ENCODE data around the gene FAM89A. TPM values are rescaled to one million over a fixed set of nuclear protein-coding genes. Genes with fewer than 3 reads are reported as not detected.
A peak's percentile ranks its signal among the peaks of the same experiment; 100 is the strongest.

Gene FAM89A
- total RNA-seq, 1 donor from 2014 or later = 7.3 TPM

- intact Hi-C loops (cut with DNase I) = no loop called here
These were observed 61.3 kb downstream of the FAM89A start, which contains the start of the genes ARV1 and TTC13 for GRCh38 chr1:230978491-230979388. ARV1 (plus strand) TSS chr1:230979094; CDS start chr1:230979106, 12 bp downstream. TTC13 (minus strand) TSS chr1:230978861; CDS start chr1:230978830, 31 bp downstream.

GRCh38 chr1:230977761-230978490, 62.1 kb downstream of the FAM89A start:
- ATAC-seq (ENCODE audit: poor library complexity) (no peak), DNase-seq (peak; percentile 56)
- intact Hi-C loops (cut with DNase I) = no loop called here

More at GRCh38 chr1:230978491-230979388, 61.3 kb downstream of the FAM89A start, which contains the start of the genes ARV1 and TTC13:
- ATAC-seq (ENCODE audit: poor library complexity) (peak; percentile 100), DNase-seq (peak; percentile 99)

- no peak for ATAC-seq (ENCODE audit: poor library complexity)
- no peak for DNase-seq
- intact Hi-C loops (cut with DNase I) = no loop called here
These were observed 63.0 kb downstream of the FAM89A start for GRCh38 chr1:230976825-230977747.

- ATAC-seq (ENCODE audit: poor library complexity) (no peak), DNase-seq (no peak)
- intact Hi-C loops (cut with DNase I) = no loop called here
These were observed 63.7 kb downstream of the FAM89A start for GRCh38 chr1:230976360-230976759.

GRCh38 chr1:230975636-230976035, 64.4 kb downstream of the FAM89A start:
- DNase-seq (no peak), ATAC-seq (ENCODE audit: poor library complexity) (no peak)
- intact Hi-C loops (cut with DNase I) = no loop called here

GRCh38 chr1:230972855-230973271, 67.2 kb downstream of the FAM89A start:
- intact Hi-C loops (cut with DNase I) = no loop called here
- ATAC-seq (ENCODE audit: poor library complexity) = peak; percentile 52
- no peak for DNase-seq

- intact Hi-C loops (cut with DNase I) = no loop called here
- ATAC-seq (ENCODE audit: poor library complexity) = no peak
- no peak for DNase-seq
These were observed 68.3 kb downstream of the FAM89A start for GRCh38 chr1:230971771-230972170.

- intact Hi-C loops (cut with DNase I) = no loop called here
- ATAC-seq (ENCODE audit: poor library complexity) (no peak), DNase-seq (no peak)
These were observed 69.6 kb downstream of the FAM89A start for GRCh38 chr1:230970432-230970831.

Other genes starting within 250 kb of the FAM89A start
- 43.1 TPM for gene C1orf198, start 171.7 kb downstream of the FAM89A start, total RNA-seq
- gene TTC13, start 61.4 kb downstream of the FAM89A start, total RNA-seq = 5.7 TPM
- 15.2 TPM for gene ARV1, start 61.2 kb downstream of the FAM89A start, total RNA-seq
- gene TRIM67, start 121.8 kb upstream of the FAM89A start, total RNA-seq = 0.05 TPM
- 61.0 TPM for gene GNPAT, start 201.0 kb upstream of the FAM89A start, total RNA-seq

Measured in Right ventricle myocardium superior (tissue), 1 donor.